GM12878 (cell line): ENCODE measurements around the gene RNF25. TPM values are rescaled to one million over a fixed set of nuclear protein-coding genes. Genes with fewer than 3 reads are reported as not detected.

Source experiments
- ATAC-seq: fragments of 200-7000 bp; cut with Tn5 transposase; 3 replicates; pipeline ENCODE4 v1.9.1; 2020; ENCODE audit warnings: mild to moderate bottlenecking, moderate library complexity
- BruUV-seq: library from RNA; stranded (reverse); fragments of 400-500 nt; replicated peaks from 2 replicates; lab custom pipeline; 2021; lab: Mats Ljungman, UMichigan
- CTCF ChIA-PET: fragments of 300-600 bp; sonication (Branson Sonifier 250); formaldehyde crosslinking; extraction: SDS; loops from one replicate; lab custom pipeline; 2021; ENCODE audit warnings: inconsistent platforms; lab: Yijun Ruan, JAX
- POLR2A ChIA-PET: fragments of 350-600 bp; formaldehyde crosslinking; extraction: SDS; loops from one replicate; lab custom pipeline; 2021; ENCODE audit warnings: inconsistent platforms; lab: Charles Lee
- RAD21 ChIA-PET: fragments of 300-600 bp; sonication (Branson Sonifier 250); formaldehyde crosslinking; loops from one replicate; lab custom pipeline; 2023; ENCODE audit warnings: antibody characterized with exemption; ENCODE audit not compliant: unreplicated experiment; lab: Charles Lee
- SMC1A ChIA-PET: fragments of 300-600 bp; sonication (Branson Sonifier 250); formaldehyde crosslinking; loops from one replicate; lab custom pipeline; 2023; ENCODE audit not compliant: unreplicated experiment, uncharacterized antibody; lab: Charles Lee
- DNase-seq: peaks from one replicate; pipeline ENCODE4 v3.0.0-alpha.2; 2011; ENCODE audit warnings: low read depth, low spot score
- FAIRE-seq: peaks from 3 replicates; lab custom pipeline; 2011; peaks lifted over from hg19 to GRCh38; lab: Jason Lieb, UNC
- H2AFZ ChIP-seq: 2 replicates; pipeline ENCODE4 v1.6.0; 2011; ENCODE audit warnings: low read depth, low read length, control low read depth; ENCODE audit not compliant: control insufficient read depth
- H3K27ac ChIP-seq: 2 replicates; pipeline ENCODE4 v1.5.1; 2011; ENCODE audit warnings: control low read depth; ENCODE audit not compliant: control insufficient read depth, insufficient read depth
- H3K27me3 ChIP-seq, 2 experiments: replicated peaks in 1 of 2; 2 replicates each; pipeline versions ENCODE4 v1.6.0 to v1.6.1; 2011; ENCODE audit warnings: low read length in 1 of 2; ENCODE audit not compliant: control insufficient read depth in 2 of 2, insufficient read depth in 2 of 2
- H3K36me3 ChIP-seq, 2 experiments: 2 replicates each; pipeline ENCODE4 v1.5.1; 2011; ENCODE audit warnings: low read length in 1 of 2; ENCODE audit not compliant: control insufficient read depth in 2 of 2, insufficient read depth in 2 of 2
- H3K4me1 ChIP-seq: 2 replicates; pipeline ENCODE4 v1.6.1; 2011; ENCODE audit warnings: mild to moderate bottlenecking, low read length, moderate library complexity, mixed read lengths; ENCODE audit not compliant: control insufficient read depth, insufficient read depth
- H3K4me2 ChIP-seq: 2 replicates; pipeline ENCODE4 v1.6.0; 2011; ENCODE audit warnings: control low read depth; ENCODE audit not compliant: control insufficient read depth, insufficient read depth
- H3K4me3 ChIP-seq: fragments of 200-600 bp; sonication (generic); 2 replicates; pipeline ENCODE4 v1.5.1; 2016
- H3K79me2 ChIP-seq: 2 replicates; pipeline ENCODE4 v1.6.0; 2011; ENCODE audit warnings: low read length; ENCODE audit not compliant: control insufficient read depth, insufficient read depth
- H3K9ac ChIP-seq: 2 replicates; pipeline ENCODE4 v1.8.0; 2011; ENCODE audit warnings: low read length, control low read depth, mixed read lengths; ENCODE audit not compliant: control insufficient read depth, insufficient read depth
- H3K9me3 ChIP-seq: replicated peaks from 3 replicates; pipeline ENCODE4 v1.5.1; 2011; ENCODE audit warnings: mild to moderate bottlenecking, low read length; ENCODE audit not compliant: control insufficient read depth, insufficient read depth
- H4K20me1 ChIP-seq: 2 replicates; pipeline ENCODE4 v1.6.0; 2011; ENCODE audit not compliant: control insufficient read depth, insufficient read depth
- EZH2 ChIP-seq: IDR thresholded peaks from 2 replicates; pipeline ENCODE4 v1.6.1; 2012; ENCODE audit warnings: low read depth, mild to moderate bottlenecking, control low read depth, inconsistent platforms, low read length, borderline replicate concordance; ENCODE audit not compliant: control insufficient read depth
- MEF2B ChIP-seq: fragments of 450-650 bp; IDR thresholded peaks from 2 replicates; pipeline ENCODE4 v1.6.1; 2018; ENCODE audit warnings: mild to moderate bottlenecking, moderate library complexity; ENCODE audit not compliant: partially characterized antibody, poor library complexity, severe bottlenecking
- RFX5 ChIP-seq: IDR thresholded peaks from 2 replicates; pipeline ENCODE4 v1.6.1; 2011; ENCODE audit warnings: low read depth, low read length, improper control_type of control experiment
- SMAD1 ChIP-seq: fragments of 450-650 bp; IDR thresholded peaks from 2 replicates; pipeline ENCODE4 v1.6.1; 2018; ENCODE audit warnings: mild to moderate bottlenecking, low read depth; ENCODE audit not compliant: partially characterized antibody
- SREBF2 ChIP-seq: IDR thresholded peaks from 2 replicates; pipeline ENCODE4 v1.6.1; 2012; ENCODE audit warnings: mild to moderate bottlenecking, low read length
- TAF1 ChIP-seq: IDR thresholded peaks from 2 replicates; pipeline ENCODE4 v1.6.1; 2011; ENCODE audit warnings: mild to moderate bottlenecking, low read depth, low read length, borderline replicate concordance
- WGBS: methylation state at CpG from one replicate; pipeline ENCODE4 v1.1.6; 2016; ENCODE audit warnings: low lambda C conversion rate; ENCODE audit not compliant: insufficient replicate concordance, insufficient coverage; ENCODE audit errors: missing lambda C conversion rate; 5-methylcytosine and 5-hydroxymethylcytosine counted together
- in situ Hi-C: fragments of 300-500 bp; cut with MboI; formaldehyde crosslinking; loops from 9 replicates; pipeline ENCODE4 v1.14.3; 2018; ENCODE audit warnings: mixed read lengths
- intact Hi-C: fragments of 100-400 bp; cut with micrococcal nuclease; formaldehyde crosslinking; loops from one replicate; pipeline ENCODE4 v1.14.2; 2022; ENCODE audit not compliant: unreplicated experiment
- polyA plus RNA-seq, 11 experiments: library from polyadenylated mRNA; depleted of rRNA in 4 of 11; unstranded in 6 of 11; stranded (reverse) in 5 of 11; fragments of >200 nt; fragmentation: Nextera tagmentation in 4 of 11; fragmentation: Illumina TruSeq in 1 of 11; extraction: Ambion mirVana in 4 of 11; extraction: Trizol in 1 of 11; gene quantifications; 1 replicate in 1 of 11; 2 replicates in 10 of 11; pipeline versions ENCODE4 v1.2.1 to v1.2.3, GENCODE V29; 2011 to 2016; ENCODE audit warnings: inconsistent platforms in 2 of 11, missing spikeins in 2 of 11, low read depth in 1 of 11
- total RNA-seq, 4 experiments: library from RNA; depleted of rRNA in 3 of 4; stranded (reverse); fragments of >200 nt in 3 of 4; fragmentation: Illumina TruSeq in 1 of 4; extraction: Trizol in 1 of 4; gene quantifications; 2 replicates each; pipeline versions ENCODE4 v1.2.1 to v1.2.3, GENCODE V29; 2013 to 2021
- TF ChIP-seq, protein P1 (sequence below): fragments of 450-650 bp; IDR thresholded peaks from 2 replicates; pipeline ENCODE4 v1.6.1; 2016; ENCODE audit warnings: mild to moderate bottlenecking, moderate library complexity, borderline replicate concordance
- TF ChIP-seq, protein P2 (sequence below): IDR thresholded peaks from 2 replicates; pipeline ENCODE4 v1.6.1; 2012; ENCODE audit warnings: low read depth, low read length, improper control_type of control experiment
- TF ChIP-seq, protein P3 (sequence below): fragments of 450-650 bp; conservative IDR thresholded peaks from 2 replicates; pipeline ENCODE4 v1.6.1; 2017; ENCODE audit warnings: mild to moderate bottlenecking, moderate library complexity
- TF ChIP-seq, protein P4 (sequence below): IDR thresholded peaks from 2 replicates; pipeline ENCODE4 v1.6.1; 2011; ENCODE audit warnings: borderline replicate concordance, low read depth, mild to moderate bottlenecking, moderate library complexity, mixed read lengths, low read length; ENCODE audit not compliant: insufficient read depth; ENCODE audit errors: extremely low read length
- TF ChIP-seq, protein P5 (sequence below): IDR thresholded peaks from 2 replicates; pipeline ENCODE4 v1.6.1; 2012; ENCODE audit warnings: low read depth, low read length, improper control_type of control experiment

Gene RNF25
- total and polyA plus RNA-seq, 10 of the 15 experiments (the other 5 are each of a cell fraction or from before 2014, with no cell fraction given), result 1.3 to 70.4 (median 28.4) TPM

DNA sequence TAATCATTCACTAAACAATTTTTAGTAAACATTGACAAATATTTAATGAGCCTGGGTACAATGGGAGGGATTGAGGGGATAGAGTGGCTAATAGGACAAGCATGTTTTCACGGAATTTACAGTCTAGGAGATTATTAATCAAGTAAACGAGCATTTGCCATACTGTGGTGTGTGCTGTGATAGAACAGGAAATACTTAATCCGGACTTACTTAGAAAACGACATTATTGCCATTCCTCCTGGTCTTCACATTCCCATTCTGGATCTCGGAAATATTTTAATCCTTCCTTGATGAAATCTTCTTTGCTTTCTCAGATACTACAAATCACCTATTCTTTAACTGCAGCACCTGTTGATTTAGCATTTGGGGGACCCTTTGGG, 39.7 kb upstream of the RNF25 start:
- Histone ChIP-seq H3K9ac (peak overlapping the region; percentile 75), H3K79me2 (peaks cover 43% of the 10 kb centered on the region), H3K36me3 (peaks cover 0 to 8% of the 10 kb centered on the region in 2 experiments; a peak in 2 of 4 replicates), H4K20me1 (no peaks in the 10 kb centered on the region), H3K4me1 (peaks cover 7% of the 10 kb centered on the region), H3K4me3 (peak overlapping the region; percentile 89), H3K9me3 (no peaks in the 10 kb centered on the region), H3K27ac (peak overlapping the region; percentile 77), H3K27me3 (no peaks in the 10 kb centered on the region), H3K4me2 (peak overlapping the region; percentile 70), H2AFZ (peak overlapping the region; percentile 52)
- POLR2A ChIA-PET, result interaction anchor here (0.6 to 0.7 kb wide), 2 partner anchors 52 to 173 kb away, joined by 3 to 5 read pairs; partner anchors contain the start of genes BCS1L and ZNF142
- intact Hi-C loops (no loop called here), in situ Hi-C loops (no loop called here)
- WGBS, result 1% methylated on average over 5 of the region's 5 CpGs
- BruUV-seq, result no TSS peak
- DNase-seq (no peak), ATAC-seq (0 out of 3 replicates have a peak, but pooled peaks have one; percentile 8), FAIRE-seq (no peak)
- SMC1A ChIA-PET, result interaction anchor here (1.2 to 3.7 kb wide), 4 partner anchors 11 to 99 kb away, joined by 3 to 15 read pairs (median 6); partner anchors contain the start of genes BCS1L and ZNF142
- RAD21 ChIA-PET, result interaction anchor here (1.1 to 1.5 kb wide), 4 partner anchors 11 to 186 kb away, joined by 4 to 6 read pairs (median 5); no protein-coding TSS in a partner anchor
- CTCF ChIA-PET, result interaction anchor here (1.0 to 3.7 kb wide), 6 partner anchors 11 to 137 kb away, joined by 3 to 36 read pairs (median 11); partner anchors contain the start of genes BCS1L and ZNF142
- TF ChIP-seq, protein P1, sequence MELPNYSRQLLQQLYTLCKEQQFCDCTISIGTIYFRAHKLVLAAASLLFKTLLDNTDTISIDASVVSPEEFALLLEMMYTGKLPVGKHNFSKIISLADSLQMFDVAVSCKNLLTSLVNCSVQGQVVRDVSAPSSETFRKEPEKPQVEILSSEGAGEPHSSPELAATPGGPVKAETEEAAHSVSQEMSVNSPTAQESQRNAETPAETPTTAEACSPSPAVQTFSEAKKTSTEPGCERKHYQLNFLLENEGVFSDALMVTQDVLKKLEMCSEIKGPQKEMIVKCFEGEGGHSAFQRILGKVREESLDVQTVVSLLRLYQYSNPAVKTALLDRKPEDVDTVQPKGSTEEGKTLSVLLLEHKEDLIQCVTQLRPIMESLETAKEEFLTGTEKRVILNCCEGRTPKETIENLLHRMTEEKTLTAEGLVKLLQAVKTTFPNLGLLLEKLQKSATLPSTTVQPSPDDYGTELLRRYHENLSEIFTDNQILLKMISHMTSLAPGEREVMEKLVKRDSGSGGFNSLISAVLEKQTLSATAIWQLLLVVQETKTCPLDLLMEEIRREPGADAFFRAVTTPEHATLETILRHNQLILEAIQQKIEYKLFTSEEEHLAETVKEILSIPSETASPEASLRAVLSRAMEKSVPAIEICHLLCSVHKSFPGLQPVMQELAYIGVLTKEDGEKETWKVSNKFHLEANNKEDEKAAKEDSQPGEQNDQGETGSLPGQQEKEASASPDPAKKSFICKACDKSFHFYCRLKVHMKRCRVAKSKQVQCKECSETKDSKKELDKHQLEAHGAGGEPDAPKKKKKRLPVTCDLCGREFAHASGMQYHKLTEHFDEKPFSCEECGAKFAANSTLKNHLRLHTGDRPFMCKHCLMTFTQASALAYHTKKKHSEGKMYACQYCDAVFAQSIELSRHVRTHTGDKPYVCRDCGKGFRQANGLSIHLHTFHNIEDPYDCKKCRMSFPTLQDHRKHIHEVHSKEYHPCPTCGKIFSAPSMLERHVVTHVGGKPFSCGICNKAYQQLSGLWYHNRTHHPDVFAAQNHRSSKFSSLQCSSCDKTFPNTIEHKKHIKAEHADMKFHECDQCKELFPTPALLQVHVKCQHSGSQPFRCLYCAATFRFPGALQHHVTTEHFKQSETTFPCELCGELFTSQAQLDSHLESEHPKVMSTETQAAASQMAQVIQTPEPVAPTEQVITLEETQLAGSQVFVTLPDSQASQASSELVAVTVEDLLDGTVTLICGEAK, result 0 out of 2 replicates have a peak, but pooled peaks have one; percentile 2
- TF ChIP-seq TAF1 (no peak), EZH2 (no peak), SREBF2 (no peak), RFX5 (no peak), SMAD1 (no peak), MEF2B (no peak)
- TF ChIP-seq, protein P2, sequence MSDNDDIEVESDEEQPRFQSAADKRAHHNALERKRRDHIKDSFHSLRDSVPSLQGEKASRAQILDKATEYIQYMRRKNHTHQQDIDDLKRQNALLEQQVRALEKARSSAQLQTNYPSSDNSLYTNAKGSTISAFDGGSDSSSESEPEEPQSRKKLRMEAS, result no peak
- TF ChIP-seq, protein P3, sequence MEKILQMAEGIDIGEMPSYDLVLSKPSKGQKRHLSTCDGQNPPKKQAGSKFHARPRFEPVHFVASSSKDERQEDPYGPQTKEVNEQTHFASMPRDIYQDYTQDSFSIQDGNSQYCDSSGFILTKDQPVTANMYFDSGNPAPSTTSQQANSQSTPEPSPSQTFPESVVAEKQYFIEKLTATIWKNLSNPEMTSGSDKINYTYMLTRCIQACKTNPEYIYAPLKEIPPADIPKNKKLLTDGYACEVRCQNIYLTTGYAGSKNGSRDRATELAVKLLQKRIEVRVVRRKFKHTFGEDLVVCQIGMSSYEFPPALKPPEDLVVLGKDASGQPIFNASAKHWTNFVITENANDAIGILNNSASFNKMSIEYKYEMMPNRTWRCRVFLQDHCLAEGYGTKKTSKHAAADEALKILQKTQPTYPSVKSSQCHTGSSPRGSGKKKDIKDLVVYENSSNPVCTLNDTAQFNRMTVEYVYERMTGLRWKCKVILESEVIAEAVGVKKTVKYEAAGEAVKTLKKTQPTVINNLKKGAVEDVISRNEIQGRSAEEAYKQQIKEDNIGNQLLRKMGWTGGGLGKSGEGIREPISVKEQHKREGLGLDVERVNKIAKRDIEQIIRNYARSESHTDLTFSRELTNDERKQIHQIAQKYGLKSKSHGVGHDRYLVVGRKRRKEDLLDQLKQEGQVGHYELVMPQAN, result no peak
- TF ChIP-seq, protein P4, sequence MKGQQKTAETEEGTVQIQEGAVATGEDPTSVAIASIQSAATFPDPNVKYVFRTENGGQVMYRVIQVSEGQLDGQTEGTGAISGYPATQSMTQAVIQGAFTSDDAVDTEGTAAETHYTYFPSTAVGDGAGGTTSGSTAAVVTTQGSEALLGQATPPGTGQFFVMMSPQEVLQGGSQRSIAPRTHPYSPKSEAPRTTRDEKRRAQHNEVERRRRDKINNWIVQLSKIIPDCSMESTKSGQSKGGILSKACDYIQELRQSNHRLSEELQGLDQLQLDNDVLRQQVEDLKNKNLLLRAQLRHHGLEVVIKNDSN, result no peak
- TF ChIP-seq, protein P5, sequence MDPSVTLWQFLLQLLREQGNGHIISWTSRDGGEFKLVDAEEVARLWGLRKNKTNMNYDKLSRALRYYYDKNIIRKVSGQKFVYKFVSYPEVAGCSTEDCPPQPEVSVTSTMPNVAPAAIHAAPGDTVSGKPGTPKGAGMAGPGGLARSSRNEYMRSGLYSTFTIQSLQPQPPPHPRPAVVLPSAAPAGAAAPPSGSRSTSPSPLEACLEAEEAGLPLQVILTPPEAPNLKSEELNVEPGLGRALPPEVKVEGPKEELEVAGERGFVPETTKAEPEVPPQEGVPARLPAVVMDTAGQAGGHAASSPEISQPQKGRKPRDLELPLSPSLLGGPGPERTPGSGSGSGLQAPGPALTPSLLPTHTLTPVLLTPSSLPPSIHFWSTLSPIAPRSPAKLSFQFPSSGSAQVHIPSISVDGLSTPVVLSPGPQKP, result no peak
